Endodermal cell (in vitro differentiated cells): ENCODE results near the gene DLG2. TPM values are rescaled to one million over a fixed set of nuclear protein-coding genes. Genes with fewer than 3 reads are reported as not detected.

Source experiments
- DNase-seq: peaks from one replicate; pipeline ENCODE4 v3.0.0-alpha.2; 2017
- H3K27ac ChIP-seq: 2 replicates; pipeline ENCODE4 v1.5.1; 2013; ENCODE audit warnings: mild to moderate bottlenecking, low read depth, low read length, moderate library complexity
- H3K27me3 ChIP-seq: 2 replicates; pipeline ENCODE4 v1.6.1; 2013; ENCODE audit warnings: mild to moderate bottlenecking, low read length, moderate library complexity; ENCODE audit not compliant: insufficient read depth, control insufficient read depth, poor library complexity, severe bottlenecking
- H3K36me3 ChIP-seq: 2 replicates; pipeline ENCODE4 v1.7.0; 2013; ENCODE audit warnings: mild to moderate bottlenecking, low read length, moderate library complexity; ENCODE audit not compliant: control insufficient read depth, insufficient read depth
- H3K4me1 ChIP-seq: one replicate; pipeline ENCODE4 v1.7.0; 2013; ENCODE audit warnings: low read length; ENCODE audit not compliant: control insufficient read depth, insufficient read depth
- H3K4me3 ChIP-seq: 2 replicates; pipeline ENCODE4 v1.5.1; 2013; ENCODE audit warnings: mild to moderate bottlenecking, low read length, moderate library complexity
- H3K9ac ChIP-seq: 2 replicates; pipeline ENCODE4 v1.6.1; 2013; ENCODE audit warnings: mild to moderate bottlenecking, low read length, moderate library complexity; ENCODE audit not compliant: poor library complexity, severe bottlenecking; ENCODE audit errors: extremely low read depth
- H3K9me3 ChIP-seq: 2 replicates; pipeline ENCODE4 v1.6.1; 2013; ENCODE audit warnings: mild to moderate bottlenecking, low read length, moderate library complexity; ENCODE audit not compliant: control insufficient read depth
- H3K27ac Mint-ChIP-seq: 2 replicates; pipeline ENCODE4 v1.8.0; 2020; ENCODE audit warnings: mixed read lengths
- H3K27me3 Mint-ChIP-seq: 2 replicates; pipeline ENCODE4 v1.8.0; 2021; ENCODE audit warnings: mild to moderate bottlenecking, mixed read lengths; ENCODE audit not compliant: insufficient read depth
- H3K36me3 Mint-ChIP-seq: 2 replicates; pipeline ENCODE4 v1.8.0; 2020; ENCODE audit warnings: low read depth, mixed read lengths
- H3K4me1 Mint-ChIP-seq: 2 replicates; pipeline ENCODE4 v1.8.0; 2020; ENCODE audit warnings: mixed read lengths
- H3K4me3 Mint-ChIP-seq: 2 replicates; pipeline ENCODE4 v1.8.0; 2020; ENCODE audit warnings: mild to moderate bottlenecking, moderate library complexity, mixed read lengths
- H3K9me3 Mint-ChIP-seq: 2 replicates; pipeline ENCODE4 v1.8.0; 2020; ENCODE audit warnings: mild to moderate bottlenecking, mixed read lengths
- WGBS, 2 experiments: methylation state at CpG; one replicate each; pipeline versions ENCODE4 v1.1.5 to v1.1.7; 2013; ENCODE audit warnings: missing lambda C conversion rate in 2 of 2, mixed read lengths in 1 of 2; ENCODE audit not compliant: insufficient coverage in 1 of 2, insufficient read length in 1 of 2; 5-methylcytosine and 5-hydroxymethylcytosine counted together
- total RNA-seq, 2 donors: library from RNA; stranded (reverse); fragmentation: NEBNext Ultra II Directional in 1 of 2; extraction: Animal tissue kit (Norgen Biotek cat#: 25700) in 1 of 2; gene quantifications; 2 replicates in 1 of 2; 3 replicates in 1 of 2; pipeline ENCODE4 v1.2.1, GENCODE V29; 2021
- TF ChIP-seq, protein P1 (sequence below): fragments of 200-600 bp; sonication (generic); conservative IDR thresholded peaks from 2 replicates; pipeline ENCODE4 v1.5.0; 2021; ENCODE audit warnings: antibody characterized with exemption, mild to moderate bottlenecking

DLG2 gene
- total RNA-seq, 2 donors from 2014 or later = 9.6 to 10.6 TPM

DNA sequence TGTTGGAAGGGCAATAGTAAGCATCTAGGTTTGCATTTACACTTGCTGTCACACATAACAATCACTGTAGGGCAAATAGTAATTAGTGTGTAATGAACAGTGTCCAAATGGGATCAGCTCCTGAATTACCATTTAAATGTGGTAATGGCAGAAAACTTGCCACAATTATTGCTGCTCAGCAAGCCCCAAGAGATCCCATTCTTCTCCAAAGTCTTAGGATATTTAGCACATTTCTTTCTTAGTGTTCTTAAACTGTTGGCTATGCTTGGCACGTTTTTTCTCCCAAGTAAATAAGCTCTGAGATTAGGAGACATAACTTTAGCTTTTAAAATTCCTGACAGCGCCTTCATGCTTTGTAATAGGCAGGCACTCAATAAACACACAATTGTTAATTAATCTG lies 1037.0 kb downstream of the DLG2 start:
- H3K27ac Mint-ChIP-seq = peak overlapping the region; percentile 44
- TF ChIP-seq, protein P1, sequence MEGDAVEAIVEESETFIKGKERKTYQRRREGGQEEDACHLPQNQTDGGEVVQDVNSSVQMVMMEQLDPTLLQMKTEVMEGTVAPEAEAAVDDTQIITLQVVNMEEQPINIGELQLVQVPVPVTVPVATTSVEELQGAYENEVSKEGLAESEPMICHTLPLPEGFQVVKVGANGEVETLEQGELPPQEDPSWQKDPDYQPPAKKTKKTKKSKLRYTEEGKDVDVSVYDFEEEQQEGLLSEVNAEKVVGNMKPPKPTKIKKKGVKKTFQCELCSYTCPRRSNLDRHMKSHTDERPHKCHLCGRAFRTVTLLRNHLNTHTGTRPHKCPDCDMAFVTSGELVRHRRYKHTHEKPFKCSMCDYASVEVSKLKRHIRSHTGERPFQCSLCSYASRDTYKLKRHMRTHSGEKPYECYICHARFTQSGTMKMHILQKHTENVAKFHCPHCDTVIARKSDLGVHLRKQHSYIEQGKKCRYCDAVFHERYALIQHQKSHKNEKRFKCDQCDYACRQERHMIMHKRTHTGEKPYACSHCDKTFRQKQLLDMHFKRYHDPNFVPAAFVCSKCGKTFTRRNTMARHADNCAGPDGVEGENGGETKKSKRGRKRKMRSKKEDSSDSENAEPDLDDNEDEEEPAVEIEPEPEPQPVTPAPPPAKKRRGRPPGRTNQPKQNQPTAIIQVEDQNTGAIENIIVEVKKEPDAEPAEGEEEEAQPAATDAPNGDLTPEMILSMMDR = no peak
- 40 to 45% methylated on average over 1 to 2 of the region's 2 CpGs for WGBS, 2 experiments
- Histone ChIP-seq H3K9ac (no peak overlapping the region), H3K9me3 (no peaks in the 10 kb centered on the region), H3K4me1 (peaks cover 22% of the 10 kb centered on the region), H3K36me3 (no peaks in the 10 kb centered on the region), H3K27me3 (no peaks in the 10 kb centered on the region), H3K27ac (no peak overlapping the region), H3K4me3 (peak overlapping the region; percentile 32)
- peaks cover 42% of the 10 kb centered on the region for H3K4me1 Mint-ChIP-seq
- H3K4me3 Mint-ChIP-seq = no peak overlapping the region
- no peaks in the 10 kb centered on the region for H3K36me3 Mint-ChIP-seq
- no peak for DNase-seq
- H3K27me3 Mint-ChIP-seq = no peaks in the 10 kb centered on the region
- H3K9me3 Mint-ChIP-seq = peaks cover 5% of the 10 kb centered on the region

DNA sequence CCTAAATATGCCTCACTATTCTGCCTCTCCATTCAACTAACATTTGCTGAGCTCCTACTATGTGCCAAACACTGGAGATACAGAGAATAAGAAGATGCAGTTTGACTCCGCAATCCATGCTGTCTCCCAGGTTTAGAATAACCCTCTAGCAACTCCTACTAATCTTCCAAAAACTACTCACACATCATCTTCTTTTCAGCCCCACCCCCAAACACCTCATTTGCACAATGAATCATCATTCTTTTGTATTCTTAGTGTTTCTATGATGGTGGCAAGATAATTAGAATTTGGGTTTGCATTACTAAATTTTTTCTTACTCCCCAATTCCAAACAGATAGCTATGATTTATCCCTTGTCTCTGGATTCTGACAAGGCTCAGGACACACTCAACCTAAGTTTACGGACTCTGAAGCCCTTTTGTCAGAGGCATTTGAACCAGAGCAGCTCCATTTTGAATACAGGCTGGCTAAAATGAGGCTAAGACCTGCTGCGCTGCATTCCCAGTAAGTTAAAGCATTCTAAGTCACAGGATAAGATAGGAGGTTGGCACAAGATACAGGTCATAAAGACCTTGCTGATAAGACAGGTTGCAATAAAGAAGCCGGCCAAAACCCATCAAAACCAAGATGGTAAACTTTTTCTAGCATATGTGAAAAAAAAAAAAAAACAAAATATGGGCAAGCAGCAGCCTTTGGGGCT lies 1038.9 kb downstream of the DLG2 start:
- TF ChIP-seq, protein P1 = no peak
- Histone ChIP-seq H3K36me3 (no peaks in the 10 kb centered on the region), H3K27me3 (no peaks in the 10 kb centered on the region), H3K4me1 (peaks cover 22% of the 10 kb centered on the region), H3K9ac (no peak overlapping the region), H3K27ac (no peak overlapping the region), H3K4me3 (peak overlapping the region; percentile 20), H3K9me3 (no peaks in the 10 kb centered on the region)
- Mint-ChIP-seq H3K4me1 (peaks cover 42% of the 10 kb centered on the region), H3K9me3 (peaks cover 5% of the 10 kb centered on the region), H3K27me3 (no peaks in the 10 kb centered on the region), H3K36me3 (no peaks in the 10 kb centered on the region), H3K4me3 (no peak overlapping the region), H3K27ac (peak overlapping the region; percentile 50)
- DNase-seq = peak; percentile 54
- WGBS, 2 experiments = 88 to 100% methylated on average over 2 to 4 of the region's 4 CpGs

DNA sequence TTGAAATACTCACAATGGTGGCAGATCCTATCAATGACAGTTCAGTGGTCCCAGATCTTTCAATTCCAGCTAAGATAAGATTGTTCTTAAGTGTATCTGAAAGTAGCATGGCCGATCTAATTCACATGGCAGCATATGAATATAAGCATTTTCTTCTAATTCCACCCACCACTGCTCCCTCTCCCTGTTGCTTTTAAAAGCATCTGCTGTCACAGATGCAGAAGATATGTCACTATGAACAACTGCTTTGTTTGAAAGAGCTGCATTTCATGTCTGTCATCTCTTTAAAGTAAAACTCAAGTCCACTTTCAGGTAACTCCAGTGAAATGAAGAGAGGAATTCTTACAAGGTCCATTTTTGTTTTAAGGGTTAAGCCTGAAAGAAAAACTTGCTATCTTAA lies 1044.0 kb downstream of the DLG2 start:
- Histone ChIP-seq H3K4me3 (no peak overlapping the region), H3K9ac (no peak overlapping the region), H3K4me1 (peaks cover 11% of the 10 kb centered on the region), H3K9me3 (peaks cover 10% of the 10 kb centered on the region), H3K27me3 (no peaks in the 10 kb centered on the region), H3K27ac (no peak overlapping the region), H3K36me3 (no peaks in the 10 kb centered on the region)
- WGBS, 2 experiments = 83% methylated on average over 1 of the region's 1 CpG; no CpG with 5 or more reads in 1 of the 2 experiments
- Mint-ChIP-seq H3K27me3 (no peaks in the 10 kb centered on the region), H3K9me3 (peaks cover 9% of the 10 kb centered on the region), H3K36me3 (no peaks in the 10 kb centered on the region), H3K4me3 (no peak overlapping the region), H3K4me1 (peaks cover 22% of the 10 kb centered on the region), H3K27ac (no peak overlapping the region)
- TF ChIP-seq, protein P1 = no peak
- DNase-seq = no peak
